Measurements from ENCODE around the gene TRIM40. TPM values are rescaled to one million over a fixed set of nuclear protein-coding genes. Genes with fewer than 3 reads are reported as not detected.

Gene TRIM40
- total RNA-seq, 1 experiment from 2014 or later, result not detected

DNA sequence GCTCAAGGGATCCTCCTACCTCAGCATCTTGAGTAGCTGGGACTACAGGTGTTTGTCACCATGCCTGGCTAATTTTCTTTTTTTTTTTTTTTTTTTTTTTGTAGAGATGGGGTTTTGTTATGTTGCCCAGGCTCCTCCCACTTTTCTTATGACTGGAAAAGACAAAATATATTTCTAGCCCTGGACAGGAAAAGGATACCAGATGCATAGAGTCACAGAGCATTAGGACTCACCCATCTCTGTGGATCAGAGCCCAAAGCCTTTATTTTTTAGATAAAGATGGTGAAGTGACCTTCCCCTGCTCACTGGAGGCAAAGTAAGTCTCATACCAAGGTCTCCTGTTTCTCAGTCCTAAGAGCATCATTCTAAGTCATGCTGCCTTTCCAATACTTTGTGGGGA is 21.6 kb downstream of the TRIM40 start:
- Histone ChIP-seq H2AFZ (ENCODE audit: low read depth, low read length, poor library complexity, severe bottlenecking) (no peak overlapping the region), H3K9me2 (ENCODE audit: insufficient read depth) (no peaks in the 10 kb centered on the region), H3K79me2 (ENCODE audit: insufficient read depth, low read length) (no peaks in the 10 kb centered on the region), H4K20me1 (ENCODE audit: insufficient read depth) (no peaks in the 10 kb centered on the region), H3K9me3 (ENCODE audit: control insufficient read depth in 1 of 2, insufficient read depth in 1 of 2, low read depth in 1 of 2, low read length in 2 of 2) (no peaks in the 10 kb centered on the region), H3K4me3 (replicated peaks in 1 of 2; ENCODE audit: low read depth in 1 of 2, low read length in 2 of 2) (no peak overlapping the region), H3K4me1 (ENCODE audit: control insufficient read depth in 1 of 2, insufficient read depth in 2 of 2, low read length in 2 of 2) (peaks cover 31 to 36% of the 10 kb centered on the region in 2 experiments), H3K4me2 (ENCODE audit: low read length) (no peak overlapping the region), H3K27me3 (ENCODE audit: insufficient read depth, low read length) (no peaks in the 10 kb centered on the region), H3K9ac (ENCODE audit: low read length) (no peak overlapping the region), H3K27ac (ENCODE audit: low read depth, low read length) (no peak overlapping the region), H3K36me3 (ENCODE audit: control insufficient read depth in 1 of 2, insufficient read depth in 2 of 2, low read length in 2 of 2) (no peaks in the 10 kb centered on the region)
- TF ChIP-seq SRF (IDR thresholded peaks at IDR 0.05; ENCODE audit: low read depth), result no peak
- no peak for TF ChIP-seq JUND (IDR thresholded peaks at IDR 0.05)
- TF ChIP-seq, protein P1, sequence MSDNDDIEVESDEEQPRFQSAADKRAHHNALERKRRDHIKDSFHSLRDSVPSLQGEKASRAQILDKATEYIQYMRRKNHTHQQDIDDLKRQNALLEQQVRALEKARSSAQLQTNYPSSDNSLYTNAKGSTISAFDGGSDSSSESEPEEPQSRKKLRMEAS (IDR thresholded peaks at IDR 0.05), result no peak
- TF ChIP-seq YY1 (IDR thresholded peaks at IDR 0.05; ENCODE audit: extremely low read depth, insufficient replicate concordance, low read depth, low read length), result no peak
- TF ChIP-seq ELF1 (IDR thresholded peaks at IDR 0.05; ENCODE audit: borderline replicate concordance, low read depth), result no peak
- no peak for TF ChIP-seq CEBPB (IDR thresholded peaks at IDR 0.05; ENCODE audit: low read depth)
- TF ChIP-seq, protein P2, sequence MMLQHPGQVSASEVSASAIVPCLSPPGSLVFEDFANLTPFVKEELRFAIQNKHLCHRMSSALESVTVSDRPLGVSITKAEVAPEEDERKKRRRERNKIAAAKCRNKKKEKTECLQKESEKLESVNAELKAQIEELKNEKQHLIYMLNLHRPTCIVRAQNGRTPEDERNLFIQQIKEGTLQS (IDR thresholded peaks at IDR 0.05), result no peak
- TF ChIP-seq POLR2A (IDR thresholded peaks at IDR 0.05; ENCODE audit: borderline replicate concordance, extremely low read depth, insufficient read depth, insufficient read length), result no peak
- TF ChIP-seq ZFX (IDR thresholded peaks at IDR 0.05), result no peak
- TF ChIP-seq RAD21 (IDR thresholded peaks at IDR 0.05; ENCODE audit: low read depth), result no peak
- TF ChIP-seq EGR1 (IDR thresholded peaks at IDR 0.05; ENCODE audit: low read depth), result no peak
- TF ChIP-seq, protein P3, sequence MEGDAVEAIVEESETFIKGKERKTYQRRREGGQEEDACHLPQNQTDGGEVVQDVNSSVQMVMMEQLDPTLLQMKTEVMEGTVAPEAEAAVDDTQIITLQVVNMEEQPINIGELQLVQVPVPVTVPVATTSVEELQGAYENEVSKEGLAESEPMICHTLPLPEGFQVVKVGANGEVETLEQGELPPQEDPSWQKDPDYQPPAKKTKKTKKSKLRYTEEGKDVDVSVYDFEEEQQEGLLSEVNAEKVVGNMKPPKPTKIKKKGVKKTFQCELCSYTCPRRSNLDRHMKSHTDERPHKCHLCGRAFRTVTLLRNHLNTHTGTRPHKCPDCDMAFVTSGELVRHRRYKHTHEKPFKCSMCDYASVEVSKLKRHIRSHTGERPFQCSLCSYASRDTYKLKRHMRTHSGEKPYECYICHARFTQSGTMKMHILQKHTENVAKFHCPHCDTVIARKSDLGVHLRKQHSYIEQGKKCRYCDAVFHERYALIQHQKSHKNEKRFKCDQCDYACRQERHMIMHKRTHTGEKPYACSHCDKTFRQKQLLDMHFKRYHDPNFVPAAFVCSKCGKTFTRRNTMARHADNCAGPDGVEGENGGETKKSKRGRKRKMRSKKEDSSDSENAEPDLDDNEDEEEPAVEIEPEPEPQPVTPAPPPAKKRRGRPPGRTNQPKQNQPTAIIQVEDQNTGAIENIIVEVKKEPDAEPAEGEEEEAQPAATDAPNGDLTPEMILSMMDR (IDR thresholded peaks at IDR 0.05 in 2 of 3, conservative IDR thresholded peaks at IDR 0.05 in 1 of 3; ENCODE audit: borderline replicate concordance in 1 of 3, insufficient read depth in 1 of 3, low read depth in 2 of 3, low read length in 2 of 3), result no peak
- TF ChIP-seq TCF7L2 (IDR thresholded peaks at IDR 0.05; ENCODE audit: borderline replicate concordance, extremely low read depth, insufficient read depth, insufficient read length), result no peak
- no peak for TF ChIP-seq ZNF274 (IDR thresholded peaks at IDR 0.05; ENCODE audit: low read depth, low read length)
- TF ChIP-seq SP1 (IDR thresholded peaks at IDR 0.05; ENCODE audit: low read depth), result no peak
- TF ChIP-seq CBX3 (IDR thresholded peaks at IDR 0.05; ENCODE audit: low read depth), result no peak
- no peak for TF ChIP-seq EZH2phosphoT487 (IDR thresholded peaks at IDR 0.05; ENCODE audit: borderline replicate concordance)
- TF ChIP-seq EZH2 (IDR thresholded peaks at IDR 0.05), result no peak
- DNase-seq (ENCODE audit: low read depth, low spot score) (no peak), ATAC-seq (no peak)
- no TSS peak for BruUV-seq (replicated peaks)
- CTCF ChIA-PET, result no interaction called here
- RAD21 ChIA-PET (ENCODE audit: low non-redundant PET in 1 of 2, low total read pairs in 2 of 2, uncharacterized antibody in 2 of 2, unreplicated experiment in 2 of 2), result no interaction called here
- intact Hi-C loops (cut with micrococcal nuclease), result no loop called here
- POLR2A ChIA-PET, result no interaction called here

Measured in HCT116 (cell line).